Skin epidermis (tissue), 12 donors: ENCODE measurements around the gene ENKD1.

Experiments used
- H3K27ac ChIP-seq, 21 experiments: fragments of 200-600 bp; sonication (generic) in 11 of 21; one replicate each; pipeline ENCODE4 v1.5.0; 2020; ENCODE audit warnings: mild to moderate bottlenecking in 3 of 21, inconsistent platforms in 2 of 21, moderate library complexity in 2 of 21
- H3K4me3 ChIP-seq, 7 experiments: fragments of 200-600 bp; sonication (generic) in 2 of 7; one replicate each; pipeline ENCODE4 v1.5.0; 2020; ENCODE audit warnings: inconsistent platforms in 2 of 7, mild to moderate bottlenecking in 2 of 7, moderate library complexity in 1 of 7

Gene ENKD1

DNA sequence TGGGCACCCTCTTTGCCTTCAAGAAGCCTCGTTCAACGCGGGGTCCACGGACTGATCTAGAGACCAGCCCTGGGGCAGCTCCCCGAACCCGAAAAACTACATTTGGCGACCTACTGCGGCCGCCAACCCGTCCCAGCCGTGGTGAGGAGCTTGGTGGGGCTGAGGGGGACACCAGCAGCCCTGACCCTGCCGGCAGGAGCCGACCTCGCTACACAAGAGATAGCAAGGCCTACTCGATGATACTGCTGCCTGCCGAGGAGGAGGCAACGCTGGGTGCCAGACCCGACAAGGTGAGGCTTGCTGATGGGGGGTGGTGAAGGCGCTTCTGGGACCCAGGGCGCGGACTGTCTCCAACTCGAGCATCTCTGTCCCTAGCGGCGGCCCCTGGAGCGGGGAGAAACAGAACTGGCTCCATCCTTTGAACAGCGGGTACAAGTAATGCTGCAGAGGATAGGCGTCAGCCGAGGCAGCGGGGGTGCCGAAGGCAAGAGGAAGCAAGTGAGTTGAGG lies 12.1 kb downstream of the ENKD1 start:
- Histone ChIP-seq H3K4me3 (no peak overlapping the region), H3K27ac (no peak overlapping the region)

DNA sequence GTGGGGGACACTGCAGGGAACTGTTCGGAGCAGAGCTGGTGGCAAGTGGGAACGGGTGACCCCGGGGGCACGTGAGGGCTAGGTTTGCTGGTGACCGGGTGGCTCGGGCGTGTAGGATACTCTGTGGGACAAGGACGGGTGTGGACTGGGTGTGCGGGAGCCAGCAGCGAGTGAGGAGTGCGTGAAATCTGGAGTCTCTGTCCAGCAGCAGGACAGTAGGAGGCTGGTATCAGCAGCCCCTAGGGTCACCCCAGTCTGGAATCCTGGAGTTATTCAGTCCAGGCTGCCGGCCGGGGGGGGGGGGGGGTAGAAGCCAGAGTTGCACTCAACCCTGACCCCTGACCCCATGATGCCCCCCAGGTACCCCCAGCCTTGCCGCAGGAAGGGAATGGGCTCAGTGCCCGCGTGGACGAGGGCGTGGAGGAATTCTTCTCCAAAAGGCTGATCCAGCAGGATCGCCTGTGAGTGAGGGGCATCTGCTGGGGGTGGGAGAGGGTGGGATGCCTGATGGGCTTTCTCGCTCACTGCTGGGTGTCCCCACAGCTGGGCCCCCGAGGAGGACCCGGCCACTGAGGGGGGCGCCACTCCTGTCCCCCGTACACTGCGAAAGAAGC lies 12.7 kb downstream of the ENKD1 start:
- peak overlapping the region in 1 of 7 experiments; percentile 25 for H3K4me3 ChIP-seq
- no peak overlapping the region for H3K27ac ChIP-seq

DNA sequence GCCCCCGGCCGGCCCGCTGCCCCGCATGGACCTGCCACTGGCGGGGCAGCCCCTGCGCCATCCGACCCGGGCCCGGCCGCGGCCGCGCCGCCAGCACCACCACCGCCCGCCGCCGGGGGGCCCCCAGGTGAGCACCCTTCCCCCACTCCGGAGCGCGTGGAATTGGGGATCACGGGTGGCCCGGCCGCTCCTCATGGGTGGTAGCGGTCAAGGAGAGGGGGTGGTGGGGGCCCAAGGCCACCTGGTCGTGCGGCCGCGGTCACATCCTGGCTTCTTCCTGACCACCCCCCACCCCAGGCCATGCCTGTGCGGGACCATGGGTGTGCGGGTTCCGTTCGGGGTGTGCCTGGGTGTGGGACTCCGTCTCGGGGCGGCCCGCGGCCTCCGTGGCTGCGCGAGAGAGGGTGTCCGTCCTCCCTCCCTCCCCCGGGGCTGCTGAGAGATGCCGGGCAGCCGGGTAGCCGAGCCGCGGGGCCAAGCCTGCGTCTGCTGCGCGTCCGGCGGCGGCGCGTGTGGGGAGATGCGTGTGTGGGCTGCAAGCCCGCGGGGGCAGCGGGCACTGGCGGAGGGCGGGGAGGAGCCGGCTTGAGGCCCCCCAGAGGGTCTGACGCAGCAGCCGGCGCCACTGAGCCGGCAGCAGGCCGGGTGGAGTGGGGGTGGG lies 13.3 kb downstream of the ENKD1 start:
- peak overlapping the region in 3 of 7 experiments; percentile 7 to 25 (median 18) for H3K4me3 ChIP-seq
- no peak overlapping the region for H3K27ac ChIP-seq

DNA sequence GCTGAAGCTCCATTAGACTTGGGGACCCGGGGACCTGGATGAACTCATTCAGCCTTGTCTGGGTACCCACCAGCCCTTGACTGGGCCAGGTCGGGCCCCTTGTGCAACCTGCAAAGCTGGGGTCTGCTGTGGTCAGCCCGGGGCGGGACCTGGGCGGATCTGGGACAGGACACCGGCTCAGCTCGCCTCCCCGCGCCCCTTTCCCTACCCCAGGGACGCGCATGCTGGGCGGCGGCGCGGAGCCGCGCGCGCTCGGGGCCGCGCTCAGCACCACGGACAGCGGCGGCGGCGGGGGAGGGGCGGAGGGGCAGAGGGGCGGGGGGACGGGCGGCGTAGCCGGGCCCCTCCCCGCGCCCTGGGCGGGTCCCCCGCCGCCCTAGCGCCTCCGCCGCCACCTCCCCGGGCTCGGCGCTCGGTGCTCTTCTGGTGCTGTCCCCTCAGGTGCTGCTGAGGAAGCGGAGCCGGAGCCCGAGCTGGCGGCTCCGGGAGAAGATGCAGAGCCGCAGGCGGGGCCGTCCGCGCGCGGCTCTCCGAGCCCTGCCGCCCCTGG lies 13.9 kb downstream of the ENKD1 start:
- Histone ChIP-seq H3K27ac (no peak overlapping the region), H3K4me3 (peak overlapping the region in 3 of 7 experiments; percentile 7 to 25 (median 18))

DNA sequence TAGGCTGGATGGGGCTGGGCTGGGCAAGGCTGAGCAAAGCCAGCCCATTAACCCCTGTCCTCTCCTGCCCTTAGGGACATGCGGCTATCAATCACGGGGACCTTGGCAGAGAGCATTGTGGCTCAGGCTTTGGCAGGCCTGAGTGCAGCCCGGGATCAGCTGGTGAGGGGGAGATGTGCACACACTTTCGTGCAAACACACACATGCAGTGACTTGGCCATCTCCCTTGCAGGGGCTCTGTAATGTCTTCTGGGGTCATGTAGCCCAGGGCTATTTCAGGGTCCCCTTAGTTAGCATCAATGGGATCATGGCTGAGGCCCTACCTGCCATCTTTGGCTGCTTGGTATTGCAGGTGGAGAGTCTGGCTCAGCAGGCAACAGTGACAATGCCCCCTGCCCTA lies 14.7 kb downstream of the ENKD1 start:
- Histone ChIP-seq H3K4me3 (no peak overlapping the region), H3K27ac (no peak overlapping the region)

DNA sequence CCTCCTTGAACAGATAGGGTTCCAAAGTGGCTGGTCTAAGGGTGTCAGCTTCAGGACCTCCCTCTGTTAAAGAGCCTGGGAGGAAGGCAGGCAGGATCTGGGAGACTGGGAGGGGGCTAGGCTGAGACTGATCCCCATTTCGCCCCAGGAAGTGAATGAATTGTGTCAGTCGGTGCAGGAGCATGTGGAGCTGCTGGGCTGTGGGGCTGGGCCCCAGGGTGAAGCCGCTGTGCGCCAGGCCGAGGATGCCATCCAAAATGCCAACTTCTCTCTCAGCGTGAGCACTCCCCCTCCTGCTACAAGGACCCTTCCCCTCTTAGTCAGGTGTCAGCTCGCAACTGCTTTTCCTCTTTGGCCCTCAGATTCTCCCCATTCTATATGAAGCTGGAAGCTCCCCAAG lies 15.5 kb downstream of the ENKD1 start:
- H3K27ac ChIP-seq, result no peak overlapping the region

DNA sequence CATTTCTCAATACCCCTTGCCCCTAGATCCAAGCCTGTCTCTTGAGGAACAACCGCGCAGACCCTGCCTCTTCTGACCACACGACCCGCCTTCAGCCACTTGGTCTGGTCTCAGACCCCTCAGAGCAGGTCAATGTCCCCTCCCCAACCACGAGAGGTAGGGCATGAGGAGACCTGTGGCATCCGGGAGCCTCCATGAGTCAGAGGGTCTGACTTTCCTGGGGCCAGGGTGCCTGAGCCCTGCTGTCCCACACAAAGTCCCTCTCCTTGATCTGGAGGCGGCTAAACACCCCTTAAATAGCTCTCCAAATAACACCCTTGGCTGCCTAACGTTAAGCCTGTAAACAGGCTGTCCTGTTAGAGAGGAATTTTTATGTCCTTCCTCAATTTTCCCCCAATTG lies 16.5 kb downstream of the ENKD1 start:
- Histone ChIP-seq H3K4me3 (no peak overlapping the region), H3K27ac (no peak overlapping the region)

More for the DNA sequence above, 15.5 kb downstream of the ENKD1 start:
- H3K4me3 ChIP-seq, result no peak overlapping the region

DNA sequence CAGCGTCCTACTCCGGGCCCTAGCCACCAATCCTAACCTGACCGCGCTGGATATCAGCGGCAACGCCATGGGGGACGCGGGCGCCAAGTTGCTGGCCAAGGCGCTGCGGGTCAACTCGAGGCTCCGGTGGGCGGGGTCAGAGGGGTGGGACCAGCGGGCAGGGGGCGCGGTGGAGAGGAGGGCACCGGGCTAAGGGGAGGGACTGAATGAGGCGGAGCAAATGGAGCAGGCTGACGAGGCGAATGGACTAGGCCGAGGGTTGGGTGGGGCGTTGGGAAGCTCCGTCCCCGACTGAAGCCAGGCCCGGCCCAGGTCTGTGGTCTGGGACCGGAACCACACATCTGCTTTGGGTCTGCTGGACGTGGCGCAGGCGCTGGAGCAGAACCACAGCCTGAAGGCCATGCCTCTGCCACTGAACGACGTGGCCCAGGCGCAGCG lies 17.0 kb downstream of the ENKD1 start:
- Histone ChIP-seq H3K27ac (no peak overlapping the region), H3K4me3 (no peak overlapping the region)

DNA sequence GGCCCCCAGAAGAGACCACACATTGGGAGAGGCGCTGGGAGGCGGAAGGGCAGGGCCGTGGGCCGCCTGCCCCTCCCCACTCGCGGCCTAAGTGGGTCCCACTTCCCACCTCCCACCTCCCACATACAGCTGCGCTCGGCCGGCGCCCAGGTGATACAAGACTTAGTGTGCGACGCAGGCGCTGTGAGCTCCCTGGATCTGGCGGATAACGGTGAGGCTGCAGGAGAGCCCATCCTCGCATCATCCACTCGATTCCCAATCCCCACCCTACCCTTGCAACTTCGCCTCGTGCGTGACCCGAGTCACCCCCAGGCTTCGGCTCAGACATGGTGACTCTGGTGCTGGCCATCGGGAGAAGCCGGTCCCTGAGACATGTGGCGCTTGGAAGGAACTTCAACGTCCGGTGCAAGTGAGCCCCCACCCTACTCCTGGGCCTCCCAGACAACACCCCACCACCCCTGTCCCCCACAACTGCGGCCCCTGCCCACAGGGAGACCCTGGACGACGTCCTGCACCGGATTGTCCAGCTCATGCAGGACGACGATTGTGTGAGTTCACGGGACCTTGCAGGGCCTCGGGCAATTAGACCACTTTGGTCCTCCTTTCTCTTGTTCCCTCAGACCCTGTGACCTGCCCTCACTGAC lies 17.7 kb downstream of the ENKD1 start:
- H3K4me3 ChIP-seq, result no peak overlapping the region
- no peak overlapping the region for H3K27ac ChIP-seq

DNA sequence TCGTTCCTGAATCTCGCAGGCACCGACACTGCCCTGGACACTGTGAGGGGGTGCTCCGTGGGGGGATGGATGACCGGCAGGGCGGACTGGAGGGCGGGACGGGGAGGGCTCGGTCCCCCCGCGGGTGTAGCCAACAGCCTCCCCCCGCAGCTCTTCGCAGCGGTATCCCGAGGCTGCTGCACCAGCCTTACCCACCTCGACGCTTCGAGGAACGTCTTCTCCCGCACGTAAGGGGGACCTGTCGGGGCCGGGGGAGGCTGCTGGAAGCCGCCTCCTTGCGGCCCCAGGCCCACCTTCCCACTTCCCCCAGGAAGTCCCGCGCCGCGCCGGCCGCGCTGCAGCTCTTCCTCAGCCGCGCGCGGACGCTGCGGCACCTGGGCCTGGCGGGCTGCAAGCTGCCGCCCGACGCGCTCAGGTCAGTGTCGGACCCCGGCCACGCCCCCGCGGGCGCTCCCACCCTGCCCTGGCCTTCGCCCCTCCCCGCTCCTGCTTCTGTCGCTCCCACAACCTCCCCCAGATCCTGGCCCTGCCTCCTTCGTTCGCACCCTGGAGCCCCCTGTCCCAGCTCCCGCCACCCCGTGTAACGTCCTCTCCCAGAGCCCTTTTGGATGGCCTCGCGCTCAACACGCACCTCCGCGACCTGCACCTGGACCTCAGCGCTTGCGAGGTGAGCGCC lies 18.3 kb downstream of the ENKD1 start:
- Histone ChIP-seq H3K4me3 (no peak overlapping the region), H3K27ac (no peak overlapping the region)

DNA sequence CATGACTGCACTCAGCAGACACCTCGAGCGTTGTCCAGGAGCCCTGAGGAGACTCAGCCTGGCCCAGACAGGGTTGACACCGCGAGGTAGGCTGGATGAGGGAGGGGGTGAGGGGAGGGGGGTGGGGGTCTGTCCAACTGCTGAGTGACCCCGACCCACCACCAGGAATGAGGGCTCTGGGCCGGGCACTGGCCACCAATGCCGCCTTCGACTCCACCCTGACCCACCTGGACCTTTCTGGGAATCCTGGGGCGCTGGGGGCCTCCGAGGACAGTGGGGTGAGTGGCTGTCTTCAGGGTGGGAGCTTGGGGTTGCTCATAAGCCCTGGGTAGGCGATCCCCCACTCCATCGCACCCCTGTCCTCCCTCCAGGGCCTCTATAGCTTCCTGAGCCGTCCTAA lies 18.9 kb downstream of the ENKD1 start:
- no peak overlapping the region for H3K4me3 ChIP-seq
- no peak overlapping the region for H3K27ac ChIP-seq

DNA sequence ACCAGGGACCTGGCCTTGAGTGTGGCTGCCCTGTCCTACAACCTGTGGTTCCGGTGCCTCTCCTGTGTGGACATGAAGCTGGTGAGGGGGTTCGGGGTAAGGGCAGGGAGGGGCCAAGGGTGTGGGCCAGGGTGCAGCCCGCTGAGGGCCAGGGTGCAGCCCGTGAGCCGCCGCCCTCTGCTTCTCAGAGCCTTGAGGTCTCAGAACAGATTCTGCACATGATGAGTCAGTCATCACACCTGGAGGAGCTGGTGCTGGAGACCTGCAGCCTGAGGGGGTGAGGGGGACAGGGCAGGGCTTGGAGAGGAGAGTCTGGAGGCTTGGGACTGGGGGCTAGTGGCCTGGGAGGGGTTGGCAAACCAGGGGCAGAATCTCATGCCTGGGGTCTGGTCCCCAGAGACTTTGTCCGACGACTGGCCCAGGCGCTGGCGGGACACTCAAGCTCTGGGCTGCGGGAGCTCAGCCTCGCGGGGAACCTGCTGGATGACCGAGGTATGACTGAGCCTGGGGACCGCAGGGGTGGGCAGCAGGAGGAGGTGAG lies 19.4 kb downstream of the ENKD1 start:
- H3K4me3 ChIP-seq, result no peak overlapping the region
- H3K27ac ChIP-seq, result no peak overlapping the region

DNA sequence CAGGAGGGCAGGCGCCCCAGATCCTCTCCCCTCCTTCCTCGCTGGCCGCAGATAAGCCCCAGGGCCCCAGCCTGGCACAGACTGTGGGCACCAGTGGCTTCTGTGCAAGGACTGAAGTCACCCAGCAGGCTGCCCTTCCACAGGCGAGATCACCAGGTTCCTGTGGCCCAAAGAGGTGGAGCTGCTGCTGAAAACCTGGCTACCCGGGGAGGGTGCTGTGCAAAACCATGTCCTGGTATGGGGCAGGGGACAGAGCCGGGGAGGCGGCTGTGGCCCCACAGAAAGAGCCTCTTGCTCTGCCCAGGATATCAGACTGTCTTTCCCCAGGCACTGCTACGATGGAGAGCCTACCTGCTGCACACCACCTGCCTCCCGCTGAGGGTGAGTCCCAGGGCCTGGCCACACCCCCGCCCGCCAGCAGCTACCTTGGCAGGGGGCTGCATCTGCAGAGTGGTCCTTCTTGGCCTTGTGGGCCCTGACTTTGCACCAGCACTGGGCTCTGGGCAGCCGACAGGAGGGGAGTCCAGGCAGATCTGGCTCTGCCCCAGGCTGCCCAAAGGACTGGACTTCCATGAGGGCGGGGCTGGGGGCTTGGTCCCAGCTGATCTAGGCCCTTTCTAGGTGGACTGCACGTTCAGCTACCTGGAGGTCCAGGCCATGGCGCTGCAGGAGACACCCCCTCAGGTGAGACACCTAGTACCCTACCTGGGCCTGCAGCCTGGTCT lies 21.0 kb downstream of the ENKD1 start:
- Histone ChIP-seq H3K4me3 (peak overlapping the region; percentile 29 to 45 (median 35)), H3K27ac (peak overlapping the region in 17 of 21 experiments; percentile 4 to 90 (median 66))

DNA sequence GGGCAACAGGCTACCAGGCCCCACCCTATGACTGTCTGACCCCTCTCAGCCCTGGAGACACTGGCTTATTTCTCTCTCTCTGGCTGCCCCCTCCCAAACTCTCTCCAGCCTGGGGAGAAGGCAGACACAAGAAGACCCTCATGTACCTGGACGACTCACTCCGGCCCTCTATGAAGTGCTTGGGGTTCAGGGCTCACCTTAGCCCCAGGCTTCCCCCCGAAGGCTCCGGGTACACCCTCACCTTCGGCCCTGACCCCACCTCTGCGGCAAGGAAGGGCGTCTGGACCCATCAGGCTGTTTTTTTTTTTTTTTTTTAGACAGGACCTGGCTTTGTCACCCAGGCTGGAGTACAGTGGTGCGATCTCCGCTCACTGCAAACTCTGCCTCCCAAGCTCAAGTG lies 22.5 kb downstream of the ENKD1 start:
- H3K4me3 ChIP-seq, result no peak overlapping the region
- H3K27ac ChIP-seq, result no peak overlapping the region

DNA sequence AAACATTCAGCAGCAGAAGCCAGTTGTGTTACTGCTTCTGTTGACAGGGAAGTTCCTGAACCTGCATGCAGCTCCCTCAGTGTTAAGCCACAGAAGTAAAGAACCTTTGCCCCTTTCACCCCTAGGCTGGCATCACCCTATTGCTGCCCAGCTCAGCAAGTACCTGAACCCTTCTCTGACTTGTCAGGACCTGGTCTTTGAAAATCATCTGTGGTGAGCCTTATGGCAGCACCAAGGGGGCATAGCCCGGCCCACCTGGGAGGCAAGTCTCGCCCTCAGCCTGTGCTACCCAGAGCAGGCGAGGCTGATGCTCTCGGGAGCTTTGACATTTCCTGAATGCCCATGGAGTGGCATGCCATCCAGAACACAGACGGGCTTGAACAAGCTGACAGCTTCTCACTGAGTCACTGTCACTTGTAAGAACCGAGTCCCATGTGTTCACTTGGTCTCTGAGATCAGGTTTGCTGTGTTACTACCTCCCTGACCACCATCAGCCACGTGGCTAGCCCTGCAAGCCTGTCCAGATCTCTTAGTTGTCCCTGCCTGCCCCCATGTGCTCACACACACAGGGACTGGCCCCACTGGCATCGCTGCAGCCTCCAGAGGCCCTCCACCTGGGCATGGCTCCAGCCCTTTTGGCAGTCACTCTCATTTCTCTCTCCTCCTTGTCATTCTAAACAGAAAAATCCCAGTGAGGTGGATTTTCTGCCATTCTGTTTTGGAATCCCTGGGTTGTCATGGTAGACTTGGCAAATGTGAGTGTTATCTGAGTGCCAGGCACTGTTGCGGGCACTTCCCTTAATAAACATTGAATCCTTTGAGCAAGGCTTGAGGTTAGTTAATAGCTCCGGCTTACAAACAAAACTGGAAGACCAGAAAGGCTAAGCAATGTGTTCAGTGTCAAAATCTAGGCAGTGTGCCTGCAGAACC lies 24.5 kb downstream of the ENKD1 start:
- no peak overlapping the region for H3K27ac ChIP-seq
- H3K4me3 ChIP-seq, result no peak overlapping the region

DNA sequence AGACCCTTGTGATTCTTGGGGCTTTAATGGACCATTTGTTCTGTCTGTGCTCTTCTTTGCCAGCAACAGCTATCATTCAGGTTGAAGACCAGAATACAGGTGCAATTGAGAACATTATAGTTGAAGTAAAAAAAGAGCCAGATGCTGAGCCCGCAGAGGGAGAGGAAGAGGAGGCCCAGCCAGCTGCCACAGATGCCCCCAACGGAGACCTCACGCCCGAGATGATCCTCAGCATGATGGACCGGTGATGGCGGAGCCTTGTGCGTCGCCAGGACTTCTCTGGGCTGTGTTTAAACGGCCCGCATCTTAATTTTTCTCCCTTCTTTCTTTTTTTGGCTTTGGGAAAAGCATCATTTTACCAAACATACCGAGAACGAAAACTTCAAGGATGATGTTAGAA lies 28.9 kb downstream of the ENKD1 start:
- Histone ChIP-seq H3K4me3 (no peak overlapping the region), H3K27ac (no peak overlapping the region)

DNA sequence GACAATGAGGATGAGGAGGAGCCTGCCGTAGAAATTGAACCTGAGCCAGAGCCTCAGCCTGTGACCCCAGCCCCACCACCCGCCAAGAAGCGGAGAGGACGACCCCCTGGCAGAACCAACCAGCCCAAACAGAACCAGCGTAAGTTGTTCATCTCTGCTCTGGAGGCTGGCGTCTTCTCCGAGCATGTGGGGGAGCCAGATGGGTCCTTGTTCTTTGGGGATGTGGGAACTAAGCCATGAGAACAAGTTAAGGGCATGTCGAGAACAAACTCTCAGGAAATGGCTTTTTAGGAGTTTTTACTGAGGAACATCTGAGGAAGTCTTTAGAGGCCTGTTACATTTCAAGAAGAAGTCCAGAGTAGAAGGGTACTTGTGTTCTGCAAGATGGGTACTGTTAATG lies 29.8 kb downstream of the ENKD1 start:
- no peak overlapping the region for H3K27ac ChIP-seq
- no peak overlapping the region for H3K4me3 ChIP-seq
